SK-N-SH (cell line): Measurements from ENCODE around the gene SMS. TPM values are rescaled to one million over a fixed set of nuclear protein-coding genes. Genes with fewer than 3 reads are reported as not detected.

ENCODE experiments used
- CTCF ChIA-PET: fragments of 300-600, 350-600 bp; formaldehyde crosslinking; extraction: SDS; loops from one replicate; lab custom pipeline; 2021; lab: Yijun Ruan, JAX
- POLR2A ChIA-PET: fragments of 350-600 bp; sonication (Branson Sonifier 250); formaldehyde crosslinking; extraction: SDS; loops from one replicate; lab custom pipeline; 2020; ENCODE audit warnings: antibody characterized with exemption, inconsistent platforms; lab: Yijun Ruan, JAX
- DNase-seq: peaks from one replicate; pipeline ENCODE4 v3.0.0; 2012
- H2AFZ ChIP-seq: fragments of 200-600 bp; sonication (generic); 2 replicates; pipeline ENCODE4 v1.8.1; 2016; ENCODE audit warnings: antibody characterized with exemption, mild to moderate bottlenecking, low read depth
- H3F3A ChIP-seq: fragments of 200-600 bp; sonication (generic); replicated peaks from 2 replicates; pipeline ENCODE3; 2016; ENCODE audit warnings: antibody characterized with exemption, mild to moderate bottlenecking; ENCODE audit not compliant: insufficient read depth
- H3K27ac ChIP-seq, 2 experiments: fragments of 200-500 bp in 1 of 2; fragments of 200-600 bp in 1 of 2; sonication (Bioruptor generic) in 1 of 2; sonication (generic), shearing (Covaris generic) in 1 of 2; 2 replicates each; pipeline versions ENCODE4 v1.5.1 to v1.6.1; 2014 to 2016; ENCODE audit warnings: low read depth in 2 of 2, inconsistent platforms in 1 of 2, low read length in 1 of 2, mild to moderate bottlenecking in 1 of 2, mixed read lengths in 1 of 2
- H3K27me3 ChIP-seq: fragments of 200-600 bp; sonication (generic), shearing (Covaris generic); 2 replicates; pipeline ENCODE4 v1.6.1; 2016; ENCODE audit warnings: mixed run types; ENCODE audit not compliant: insufficient read depth
- H3K36me3 ChIP-seq, 2 experiments: fragments of 200-500 bp in 1 of 2; fragments of 200-600 bp in 1 of 2; sonication (Bioruptor generic) in 1 of 2; sonication (generic) in 1 of 2; replicated peaks in 1 of 2; 2 replicates each; pipeline versions ENCODE3 to v1.5.1; 2014 to 2016; ENCODE audit warnings: low read length in 1 of 2, mild to moderate bottlenecking in 1 of 2; ENCODE audit not compliant: insufficient read depth in 2 of 2, control insufficient read depth in 1 of 2
- H3K4me1 ChIP-seq, 2 experiments: fragments of 200-500 bp in 1 of 2; fragments of 200-600 bp in 1 of 2; sonication (Bioruptor generic) in 1 of 2; sonication (generic), shearing (Covaris generic) in 1 of 2; 2 replicates each; pipeline versions ENCODE4 v1.5.1 to v1.6.1; 2014 to 2016; ENCODE audit warnings: low read depth in 1 of 2, low read length in 1 of 2, mixed run types in 1 of 2; ENCODE audit not compliant: insufficient read depth in 2 of 2, control insufficient read depth in 1 of 2
- H3K4me2 ChIP-seq: fragments of 200-600 bp; sonication (generic), shearing (Covaris generic); 2 replicates; pipeline ENCODE4 v1.6.1; 2017; ENCODE audit warnings: mixed run types
- H3K4me3 ChIP-seq, 2 experiments: fragments of 200-500 bp in 1 of 2; fragments of 200-600 bp in 1 of 2; sonication (Bioruptor generic) in 1 of 2; sonication (generic), shearing (Covaris generic) in 1 of 2; 2 replicates each; pipeline versions ENCODE4 v1.5.1 to v1.8.1; 2014 to 2016; ENCODE audit warnings: low read depth in 2 of 2, inconsistent platforms in 1 of 2, low read length in 1 of 2, mild to moderate bottlenecking in 1 of 2, mixed read lengths in 1 of 2, moderate library complexity in 1 of 2
- H3K79me2 ChIP-seq: fragments of 200-600 bp; sonication (generic); 2 replicates; pipeline ENCODE4 v1.8.1; 2017; ENCODE audit warnings: mild to moderate bottlenecking; ENCODE audit not compliant: insufficient read depth
- H3K9ac ChIP-seq: fragments of 200-600 bp; sonication (generic); 2 replicates; pipeline ENCODE4 v1.6.1; 2017; ENCODE audit warnings: mixed run types
- H3K9me2 ChIP-seq: fragments of 200-600 bp; sonication (generic); 2 replicates; pipeline ENCODE4 v1.6.1; 2017; ENCODE audit warnings: mixed run types
- H3K9me3 ChIP-seq: fragments of 200-600 bp; sonication (generic); 2 replicates; pipeline ENCODE4 v1.6.1; 2017; ENCODE audit warnings: mixed run types, mild to moderate bottlenecking, moderate library complexity
- H4K20me1 ChIP-seq: fragments of 200-600 bp; sonication (generic); 2 replicates; pipeline ENCODE4 v1.6.1; 2017; ENCODE audit warnings: mild to moderate bottlenecking, mixed run types; ENCODE audit not compliant: insufficient read depth
- EP300 ChIP-seq, 2 experiments: IDR thresholded peaks; 2 replicates each; pipeline versions ENCODE4 v1.4.0 to v1.6.1; 2012; ENCODE audit warnings: borderline replicate concordance in 1 of 2, low read depth in 1 of 2, low read length in 1 of 2
- FOSL2 ChIP-seq: IDR thresholded peaks from 2 replicates; pipeline ENCODE4 v1.4.0; 2012; ENCODE audit warnings: low read depth, mild to moderate bottlenecking, moderate library complexity, borderline replicate concordance
- FOXJ3 ChIP-seq: sonication (generic); formaldehyde crosslinking; IDR thresholded peaks from 2 replicates; pipeline ENCODE4 v1.5.1; 2020; ENCODE audit warnings: mild to moderate bottlenecking, missing genetic modification reagents
- FOXM1 ChIP-seq: IDR thresholded peaks from 2 replicates; pipeline ENCODE4 v1.4.0; 2012; ENCODE audit warnings: low read depth, mild to moderate bottlenecking
- GATA2 ChIP-seq: sonication (generic); formaldehyde crosslinking; IDR thresholded peaks from 2 replicates; pipeline ENCODE4 v1.5.0; 2020; ENCODE audit warnings: mild to moderate bottlenecking, missing genetic modification reagents
- IRF3 ChIP-seq: fragments of 150-350 bp; IDR thresholded peaks from 2 replicates; pipeline ENCODE4 v1.6.1; 2016; ENCODE audit warnings: mild to moderate bottlenecking, low read depth, low read length
- MEF2A ChIP-seq: IDR thresholded peaks from 2 replicates; pipeline ENCODE4 v1.4.0; 2012; ENCODE audit warnings: low read depth, borderline replicate concordance
- MXI1 ChIP-seq: IDR thresholded peaks from 2 replicates; pipeline ENCODE4 v1.6.1; 2012; ENCODE audit warnings: mild to moderate bottlenecking, low read depth, low read length, improper control_type of control experiment
- REST ChIP-seq: IDR thresholded peaks from 2 replicates; pipeline ENCODE4 v1.6.1; 2012; ENCODE audit warnings: mild to moderate bottlenecking, low read depth, low read length, moderate library complexity
- RFX5 ChIP-seq: IDR thresholded peaks from 2 replicates; pipeline ENCODE4 v1.6.1; 2012; ENCODE audit warnings: mild to moderate bottlenecking, improper control_type of control experiment, low read length
- RXRA ChIP-seq: IDR thresholded peaks from 2 replicates; pipeline ENCODE4 v1.4.0; 2012; ENCODE audit warnings: low read depth, mild to moderate bottlenecking, borderline replicate concordance
- SIN3A ChIP-seq: IDR thresholded peaks from 2 replicates; pipeline ENCODE4 v1.6.1; 2012; ENCODE audit warnings: low read depth, mild to moderate bottlenecking, low read length, moderate library complexity, borderline replicate concordance
- SMC3 ChIP-seq: IDR thresholded peaks from 2 replicates; pipeline ENCODE4 v1.6.1; 2012; ENCODE audit warnings: low read depth, low read length, improper control_type of control experiment
- TAF1 ChIP-seq: IDR thresholded peaks from 2 replicates; pipeline ENCODE4 v1.6.1; 2012; ENCODE audit warnings: low read depth, mild to moderate bottlenecking, low read length, moderate library complexity, borderline replicate concordance
- TEAD4 ChIP-seq: IDR thresholded peaks from 2 replicates; pipeline ENCODE4 v1.4.0; 2012; ENCODE audit warnings: mild to moderate bottlenecking, borderline replicate concordance; ENCODE audit not compliant: insufficient read depth
- USF2 ChIP-seq: fragments of 150-350 bp; IDR thresholded peaks from 2 replicates; pipeline ENCODE4 v1.6.1; 2017; ENCODE audit warnings: antibody characterized with exemption, low read length, low read depth, borderline replicate concordance
- WGBS: methylation state at CpG from one replicate; pipeline ENCODE4 v1.1.6; 2017; ENCODE audit warnings: low lambda C conversion rate; 5-methylcytosine and 5-hydroxymethylcytosine counted together
- polyA plus RNA-seq, 3 experiments: library from polyadenylated mRNA; depleted of rRNA; stranded (reverse); fragments of >200 nt; gene quantifications; 2 replicates each; pipeline ENCODE4 v1.2.3, GENCODE V29; 2012

Gene SMS
- polyA plus RNA-seq, 1 of the 3 experiments (the other 2 are of a cell fraction): 116 TPM

- no peaks in the 10 kb centered on the region for H3K36me3 ChIP-seq
- H3K9me3 ChIP-seq: no peaks in the 10 kb centered on the region
- no peak overlapping the region for H3K4me3 ChIP-seq
- H3F3A ChIP-seq: no peaks in the 10 kb centered on the region
- H3K4me2 ChIP-seq: no peak overlapping the region
- DNase-seq: no peak
- TF ChIP-seq EP300 (IDR thresholded peaks at IDR 0.05; ENCODE audit: borderline replicate concordance in 1 of 2, low read depth in 1 of 2, low read length in 1 of 2) (no peak), GATA2 (CRISPR knock-in tag) (no peak), FOXM1 (no peak), SIN3A (no peak), FOSL2 (no peak), IRF3 (no peak), MEF2A (no peak), USF2 (no peak), REST (no peak), RFX5 (no peak), FOXJ3 (no peak), TEAD4 (no peak), TAF1 (no peak), SMC3 (no peak), RXRA (no peak), MXI1 (no peak)
- POLR2A ChIA-PET: no interaction called here
- H4K20me1 ChIP-seq: no peaks in the 10 kb centered on the region
- no peaks in the 10 kb centered on the region for H3K27me3 ChIP-seq
- H3K4me1 ChIP-seq: no peaks in the 10 kb centered on the region
- no peaks in the 10 kb centered on the region for H3K9me2 ChIP-seq
- CTCF ChIA-PET: no interaction called here
- H2AFZ ChIP-seq: no peak overlapping the region
- H3K27ac ChIP-seq: no peak overlapping the region
- 55% methylated on average over 2 of the region's 2 CpGs for WGBS
- no peaks in the 10 kb centered on the region for H3K79me2 ChIP-seq
- H3K9ac ChIP-seq: no peak overlapping the region
These were observed 99.7 kb downstream of the SMS start for GRCh38 chrX:22040184-22040583.
